ENCODE measurements around the gene YKT6.
"Not testable (repeated sequence)": the region's sequence is repeated elsewhere in the genome, so short reads cannot be mapped to it uniquely, and the experiment has no call there.

Gene YKT6

DNA sequence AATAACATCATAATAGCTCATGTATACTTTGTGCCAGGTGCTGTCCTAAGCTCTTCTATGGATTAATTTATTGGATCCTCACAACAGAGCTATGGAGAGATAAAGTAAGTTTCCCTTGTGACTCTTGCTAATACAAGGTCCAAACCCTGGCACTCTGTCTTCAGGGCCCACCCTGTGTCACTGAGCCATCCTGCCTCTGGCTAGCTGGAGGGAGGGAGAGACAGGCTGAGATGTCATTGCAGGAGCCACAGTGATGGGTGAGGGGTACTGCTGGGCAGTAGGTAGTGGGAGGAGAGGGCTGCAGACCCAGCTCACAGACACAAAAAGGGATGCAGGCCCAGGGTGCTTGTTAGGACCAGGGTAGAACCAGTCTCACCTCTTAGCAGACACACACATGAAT is 28.4 kb upstream of the YKT6 start:
- H3K4me3 ChIP-seq (ENCODE audit: low read depth, low read length) = no peak overlapping the region
- TF ChIP-seq, protein P1, sequence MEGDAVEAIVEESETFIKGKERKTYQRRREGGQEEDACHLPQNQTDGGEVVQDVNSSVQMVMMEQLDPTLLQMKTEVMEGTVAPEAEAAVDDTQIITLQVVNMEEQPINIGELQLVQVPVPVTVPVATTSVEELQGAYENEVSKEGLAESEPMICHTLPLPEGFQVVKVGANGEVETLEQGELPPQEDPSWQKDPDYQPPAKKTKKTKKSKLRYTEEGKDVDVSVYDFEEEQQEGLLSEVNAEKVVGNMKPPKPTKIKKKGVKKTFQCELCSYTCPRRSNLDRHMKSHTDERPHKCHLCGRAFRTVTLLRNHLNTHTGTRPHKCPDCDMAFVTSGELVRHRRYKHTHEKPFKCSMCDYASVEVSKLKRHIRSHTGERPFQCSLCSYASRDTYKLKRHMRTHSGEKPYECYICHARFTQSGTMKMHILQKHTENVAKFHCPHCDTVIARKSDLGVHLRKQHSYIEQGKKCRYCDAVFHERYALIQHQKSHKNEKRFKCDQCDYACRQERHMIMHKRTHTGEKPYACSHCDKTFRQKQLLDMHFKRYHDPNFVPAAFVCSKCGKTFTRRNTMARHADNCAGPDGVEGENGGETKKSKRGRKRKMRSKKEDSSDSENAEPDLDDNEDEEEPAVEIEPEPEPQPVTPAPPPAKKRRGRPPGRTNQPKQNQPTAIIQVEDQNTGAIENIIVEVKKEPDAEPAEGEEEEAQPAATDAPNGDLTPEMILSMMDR (IDR thresholded peaks at IDR 0.05; ENCODE audit: low read depth, low read length) = no peak
- no peak for DNase-seq (ENCODE audit: low read depth, low spot score)
- in situ Hi-C loops (cut with HindIII; ENCODE audit: low sequenced_read_pairs) = no loop called here

DNA sequence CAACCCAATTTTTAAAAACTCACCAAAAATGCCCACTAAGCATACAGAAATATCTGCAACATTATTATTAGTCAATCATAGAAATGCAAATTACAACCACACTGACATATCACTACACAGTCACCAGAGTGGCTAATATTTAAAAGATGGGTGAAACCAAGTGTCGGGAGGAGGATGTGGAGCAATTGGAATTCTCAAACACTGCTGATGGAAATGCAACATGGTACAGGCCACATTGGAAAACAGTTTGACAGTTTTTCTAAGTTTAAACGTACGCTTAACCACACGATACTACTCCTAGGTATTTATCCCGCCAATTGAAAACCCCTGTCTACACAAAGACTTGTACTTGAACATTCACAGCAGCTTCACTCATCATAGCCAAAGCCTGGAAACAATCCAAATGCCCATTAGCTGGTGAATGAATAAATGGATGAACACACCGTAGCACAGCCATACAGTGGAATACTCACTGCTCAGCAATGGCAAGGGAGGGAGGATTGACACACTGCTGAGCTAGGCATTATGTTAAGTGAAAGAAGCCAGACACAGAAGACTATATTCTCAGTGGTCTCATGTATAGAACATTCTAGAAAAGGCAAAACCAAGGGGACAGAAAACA is 27.9 kb upstream of the YKT6 start:
- H3K4me3 ChIP-seq (ENCODE audit: low read depth, low read length) = no peak overlapping the region
- in situ Hi-C loops (cut with HindIII; ENCODE audit: low sequenced_read_pairs) = no loop called here
- DNase-seq (ENCODE audit: low read depth, low spot score) = no peak
- TF ChIP-seq, protein P1 (IDR thresholded peaks at IDR 0.05; ENCODE audit: low read depth, low read length) = no peak

DNA sequence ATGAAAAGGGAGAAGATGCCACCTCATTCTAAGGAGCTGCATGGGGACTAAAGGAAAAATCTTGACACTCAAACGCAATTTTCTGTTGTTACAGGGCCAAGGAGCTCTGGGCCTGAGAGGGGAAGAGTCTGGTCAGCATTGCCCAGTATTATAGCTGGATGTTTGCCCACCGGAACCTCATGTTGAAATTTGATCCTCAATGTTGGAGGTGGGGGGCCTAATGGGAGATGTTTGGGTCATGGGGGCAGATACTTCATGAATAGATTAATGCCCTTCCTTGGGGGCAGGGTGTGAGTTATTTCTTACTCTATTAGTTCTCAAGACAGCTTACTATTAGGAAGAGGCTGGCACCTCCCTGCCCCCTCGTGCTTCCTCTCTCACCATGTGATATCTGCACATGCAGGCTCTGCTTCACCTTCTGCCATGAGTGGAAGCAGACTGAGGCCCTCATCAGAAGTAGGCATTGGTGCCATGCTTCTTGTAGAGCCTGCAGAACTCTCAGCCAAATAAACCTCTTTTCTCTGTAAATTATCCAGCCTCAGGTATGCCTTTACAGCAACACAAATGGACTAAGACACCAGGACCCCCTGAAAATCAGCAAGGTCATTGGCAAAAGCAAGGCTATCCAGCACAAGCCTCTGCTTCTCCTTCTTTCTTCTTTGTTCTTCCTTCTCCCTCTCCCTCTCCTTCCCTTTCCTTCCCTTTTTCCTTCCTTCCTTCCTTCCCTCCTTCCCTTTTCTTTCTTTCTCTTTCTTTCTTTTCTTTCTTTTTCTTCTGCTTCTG is 26.7 kb upstream of the YKT6 start:
- H3K4me3 ChIP-seq (ENCODE audit: low read depth, low read length) = no peak overlapping the region
- TF ChIP-seq, protein P1 (IDR thresholded peaks at IDR 0.05; ENCODE audit: low read depth, low read length) = no peak
- in situ Hi-C loops (cut with HindIII; ENCODE audit: low sequenced_read_pairs) = no loop called here
- no peak for DNase-seq (ENCODE audit: low read depth, low spot score)

DNA sequence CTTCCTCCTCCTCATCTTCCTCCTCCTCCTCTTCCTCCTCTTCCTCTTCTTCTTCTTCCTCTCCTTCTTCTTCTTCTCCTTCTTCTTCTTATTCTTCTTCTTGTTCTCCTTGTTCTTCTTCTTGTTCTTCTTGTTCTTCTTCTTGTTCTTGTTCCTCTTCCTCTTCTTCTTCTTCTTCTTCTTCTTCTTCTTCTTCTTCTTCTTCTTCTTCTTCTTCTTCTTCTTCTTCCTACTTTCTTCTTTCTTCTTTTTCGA is 26.2 kb upstream of the YKT6 start:
- H3K4me3 ChIP-seq (ENCODE audit: low read depth, low read length); DNase-seq (ENCODE audit: low read depth, low spot score); in situ Hi-C loops (cut with HindIII; ENCODE audit: low sequenced_read_pairs): not testable (repeated sequence)

DNA sequence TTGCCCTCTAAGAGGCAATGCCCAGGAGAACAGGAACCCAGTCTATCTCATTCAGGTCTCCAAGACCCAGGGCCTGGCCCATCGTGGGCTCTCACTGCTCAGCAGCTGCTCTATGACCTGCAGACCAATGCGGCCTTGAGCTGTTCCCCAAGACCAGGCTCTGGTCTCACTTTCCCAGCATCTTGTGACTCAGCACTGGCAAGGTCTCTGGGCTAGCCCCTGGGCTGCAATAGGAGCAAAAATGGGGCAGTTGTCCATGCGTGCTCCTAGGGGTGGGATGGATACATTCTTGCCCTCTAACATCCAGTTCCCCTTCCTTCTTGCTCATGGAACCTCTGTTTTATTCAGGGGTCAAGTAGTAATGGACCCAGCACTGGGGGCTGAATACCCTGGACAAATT is 25.0 kb upstream of the YKT6 start:
- no peak for DNase-seq (ENCODE audit: low read depth, low spot score)
- in situ Hi-C loops (cut with HindIII; ENCODE audit: low sequenced_read_pairs) = no loop called here
- TF ChIP-seq, protein P1 (IDR thresholded peaks at IDR 0.05; ENCODE audit: low read depth, low read length) = no peak
- H3K4me3 ChIP-seq (ENCODE audit: low read depth, low read length) = no peak overlapping the region

DNA sequence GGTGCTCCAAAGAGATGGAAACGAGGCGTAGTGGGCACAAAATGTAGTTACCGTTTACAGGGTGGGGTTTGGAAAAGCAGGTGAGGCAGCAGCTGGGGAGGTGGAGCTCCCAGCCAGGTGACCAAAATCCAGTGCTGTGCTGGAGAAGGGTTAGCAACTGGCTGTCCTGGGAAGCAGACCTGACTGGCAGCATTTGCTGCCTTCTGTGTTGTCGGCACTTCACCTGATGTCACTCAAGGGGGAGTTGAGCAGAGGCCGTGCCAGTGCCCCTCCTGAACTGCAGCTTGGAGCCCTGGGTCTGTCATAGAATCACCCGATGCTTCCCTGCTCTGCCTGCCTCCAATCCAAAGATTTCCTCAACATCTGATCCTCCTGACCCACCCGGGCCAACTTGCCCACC is 24.3 kb upstream of the YKT6 start:
- no peak for DNase-seq (ENCODE audit: low read depth, low spot score)
- TF ChIP-seq, protein P1 (IDR thresholded peaks at IDR 0.05; ENCODE audit: low read depth, low read length) = no peak
- H3K4me3 ChIP-seq (ENCODE audit: low read depth, low read length) = no peak overlapping the region
- in situ Hi-C loops (cut with HindIII; ENCODE audit: low sequenced_read_pairs) = no loop called here

DNA sequence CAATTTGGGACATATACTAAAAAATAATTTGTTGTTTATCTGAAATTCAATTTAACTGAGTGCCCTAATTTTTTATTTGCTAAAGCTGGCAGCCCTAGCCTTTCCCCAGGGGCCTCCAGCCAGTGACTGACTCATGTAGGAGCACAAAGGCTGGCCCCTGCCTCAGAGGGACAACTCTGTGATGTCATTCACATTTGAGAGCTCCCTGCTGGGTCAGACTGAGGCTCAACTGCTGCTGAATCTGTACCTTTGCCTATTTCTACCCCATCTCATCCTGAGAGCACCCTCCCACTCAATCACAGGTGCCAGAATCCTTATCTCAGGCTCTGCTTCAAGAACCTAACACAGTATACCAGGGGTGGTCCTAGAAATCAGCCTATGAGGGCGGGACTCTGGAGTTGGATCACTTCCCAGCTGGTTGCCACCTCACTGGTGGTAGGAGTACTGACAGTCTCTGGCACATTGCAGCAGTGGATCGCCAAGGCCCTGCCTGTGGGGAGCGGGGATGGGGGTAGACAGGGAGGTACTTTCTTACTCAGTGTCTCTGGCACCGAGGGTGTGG is 23.1 kb upstream of the YKT6 start:
- TF ChIP-seq, protein P1 (IDR thresholded peaks at IDR 0.05; ENCODE audit: low read depth, low read length) = no peak
- no peak overlapping the region for H3K4me3 ChIP-seq (ENCODE audit: low read depth, low read length)
- in situ Hi-C loops (cut with HindIII; ENCODE audit: low sequenced_read_pairs) = no loop called here
- DNase-seq (ENCODE audit: low read depth, low spot score) = peak; percentile 70
